Hematopoietic multipotent progenitor cell treated with erythropoietin and hydrocortisone succinate and interleukin-3 and kit ligand, for 4 days (in vitro differentiated cells): ENCODE measurements around the gene COMMD1.
"Not testable (repeated sequence)": the region's sequence is repeated elsewhere in the genome, so short reads cannot be mapped to it uniquely, and the experiment has no call there.

ENCODE experiments used
- DNase-seq: peaks from one replicate; pipeline ENCODE4 v3.0.0-alpha.2; 2015

Gene COMMD1

DNA sequence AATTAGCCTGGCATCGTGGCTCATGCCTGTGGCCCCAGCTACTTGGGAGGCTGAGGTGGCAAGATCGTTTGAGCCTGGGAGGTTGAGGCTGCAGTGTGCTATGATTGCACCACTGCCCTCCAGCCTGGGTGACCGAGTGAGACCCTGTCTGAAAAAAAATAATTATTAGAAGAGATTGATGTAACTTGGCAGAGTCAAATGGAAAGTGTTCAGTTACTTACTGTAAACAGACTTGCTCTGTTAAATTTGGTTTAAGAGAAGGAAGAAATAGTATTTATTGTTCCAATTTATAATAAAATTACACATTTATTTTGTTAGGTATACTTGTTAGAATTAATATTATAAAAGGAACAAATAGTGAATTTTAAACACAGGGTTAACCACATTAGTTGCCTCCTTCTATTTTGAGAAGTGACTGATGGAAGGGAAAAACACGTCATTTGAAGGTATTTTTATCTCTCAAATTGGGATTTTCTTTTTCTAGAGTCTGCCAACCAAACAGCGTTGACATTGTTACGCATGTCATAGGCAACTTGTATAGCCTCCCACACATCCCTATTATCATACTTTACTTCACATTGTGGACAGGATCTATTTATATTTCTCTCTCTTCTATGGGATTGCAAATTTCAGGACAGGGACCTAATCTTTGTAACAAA is 171.6 kb downstream of the COMMD1 start:
- no peak for DNase-seq

DNA sequence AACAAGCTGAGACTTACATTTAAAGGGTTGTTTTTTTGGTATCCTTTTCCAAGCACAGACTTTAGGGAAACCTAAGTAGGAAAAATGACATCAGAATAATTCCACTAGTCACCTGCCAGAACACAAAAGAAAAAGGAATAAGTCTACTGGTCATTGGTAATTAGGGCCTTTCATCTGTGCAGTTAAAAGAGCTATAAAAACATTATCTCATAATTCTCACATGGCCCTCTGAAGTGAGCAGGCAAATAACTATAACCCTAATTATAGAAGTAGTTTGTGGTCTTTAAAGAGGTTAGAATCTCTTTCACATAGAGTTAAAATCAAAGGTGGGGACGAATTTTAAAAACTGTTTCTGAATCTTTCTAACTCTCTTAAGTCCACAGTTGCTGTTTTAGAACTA is 179.3 kb downstream of the COMMD1 start:
- no peak for DNase-seq

DNA sequence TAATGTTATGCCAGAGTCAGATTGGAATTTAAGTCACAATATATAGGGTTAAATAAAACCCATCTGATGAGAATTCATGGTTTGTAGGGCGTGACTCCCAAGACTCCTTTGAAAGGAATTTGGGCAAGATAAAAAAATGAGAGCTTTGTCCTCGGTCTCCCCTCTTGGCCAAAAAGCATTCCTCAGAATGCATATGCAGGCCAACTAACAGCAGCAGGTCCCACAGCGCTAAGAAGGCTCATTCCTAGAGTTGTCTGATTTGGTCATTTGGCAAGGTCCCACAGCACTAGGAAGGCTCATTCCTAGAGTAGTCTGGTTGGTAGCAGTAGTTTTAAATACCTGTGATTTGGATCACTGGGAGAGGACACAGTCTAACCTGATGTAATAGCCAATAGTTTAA is 184.2 kb downstream of the COMMD1 start:
- no peak for DNase-seq

DNA sequence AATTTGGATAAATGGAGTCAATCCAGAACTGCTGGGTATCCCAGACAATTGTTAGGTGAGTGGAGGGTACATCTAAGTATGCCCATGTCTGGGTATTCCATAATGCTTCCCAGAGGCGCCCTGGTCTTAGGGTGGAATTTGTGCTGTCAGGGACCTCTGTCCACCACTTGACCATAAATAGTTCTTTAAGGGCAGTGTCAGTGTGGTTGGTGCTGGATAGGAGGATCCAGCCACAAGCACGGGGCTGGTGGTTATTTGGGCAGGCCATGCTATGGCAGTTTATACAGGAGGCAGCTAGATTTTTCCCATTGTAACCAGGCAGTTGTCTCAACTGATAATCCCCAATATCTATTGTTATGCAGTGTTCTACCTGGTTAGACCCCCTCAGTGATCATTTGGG is 186.0 kb downstream of the COMMD1 start:
- DNase-seq: no peak

DNA sequence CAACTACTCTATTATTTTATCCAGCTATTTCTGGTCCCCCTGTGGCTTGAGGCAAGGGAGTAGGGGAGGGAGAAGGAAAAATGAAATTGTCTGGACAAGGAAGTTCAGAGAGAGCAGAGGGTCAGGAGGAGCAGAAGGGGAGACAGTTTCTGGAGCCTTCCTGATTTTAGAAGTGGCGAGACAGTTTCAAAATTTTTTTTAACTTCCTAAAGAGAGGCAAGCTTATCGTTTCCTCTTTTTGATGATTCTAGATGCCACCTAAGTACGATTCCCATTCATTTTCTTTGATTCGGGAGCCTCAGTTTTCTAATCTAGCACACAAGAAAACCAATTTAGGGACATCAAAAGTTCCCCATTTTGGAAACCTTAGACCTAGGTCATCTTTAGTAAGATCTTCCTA is 193.6 kb downstream of the COMMD1 start:
- DNase-seq: peak; percentile 27

DNA sequence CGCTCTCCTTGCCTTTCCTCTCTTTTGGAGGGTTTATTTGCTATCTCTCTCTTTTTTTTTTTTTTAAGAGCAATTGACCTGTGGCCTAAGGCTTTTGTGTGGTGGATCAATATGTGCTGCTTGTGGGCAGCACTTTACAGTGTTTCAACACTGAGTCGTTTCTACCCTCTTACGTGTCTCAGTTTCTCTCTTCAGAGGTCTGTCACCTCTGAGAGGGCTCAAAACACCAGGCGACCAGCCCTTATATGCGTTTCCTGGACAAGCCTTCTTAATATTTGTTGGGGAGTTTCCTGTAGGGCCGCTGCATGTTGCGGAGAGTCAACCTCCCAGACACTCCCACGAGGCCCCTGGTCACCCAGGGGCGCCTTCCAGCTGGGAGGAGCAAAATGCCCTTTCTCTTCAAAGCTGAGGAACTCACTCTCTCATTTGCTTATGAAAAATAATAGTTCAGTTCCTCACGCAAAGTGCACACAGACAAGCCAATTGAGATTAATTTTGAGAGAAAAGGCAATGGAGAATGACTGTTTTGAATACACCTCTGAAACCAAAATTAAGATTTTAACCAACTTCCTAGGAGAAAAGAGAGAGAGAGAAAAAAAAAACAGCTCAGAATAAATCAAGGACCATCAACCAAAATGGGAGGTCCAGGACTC is 194.2 kb downstream of the COMMD1 start:
- no peak for DNase-seq

DNA sequence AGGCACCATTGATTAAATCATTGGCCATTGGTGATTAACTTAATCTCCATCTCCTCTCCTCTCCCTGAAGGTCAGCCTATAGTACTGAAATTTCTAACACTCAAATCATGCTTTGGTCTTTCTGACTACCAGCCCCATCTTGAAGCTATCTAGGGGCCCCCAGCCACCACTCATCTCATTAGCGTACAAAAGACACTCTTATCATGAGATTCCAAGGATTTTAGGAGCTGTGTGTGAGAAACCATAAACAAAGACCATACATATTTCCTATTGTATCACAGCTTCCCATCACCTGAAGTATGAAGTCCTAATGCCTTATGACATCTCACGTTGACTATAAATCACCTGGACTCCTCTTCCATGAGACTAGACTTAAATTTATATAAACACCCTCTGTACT is 196.4 kb downstream of the COMMD1 start:
- DNase-seq: no peak

DNA sequence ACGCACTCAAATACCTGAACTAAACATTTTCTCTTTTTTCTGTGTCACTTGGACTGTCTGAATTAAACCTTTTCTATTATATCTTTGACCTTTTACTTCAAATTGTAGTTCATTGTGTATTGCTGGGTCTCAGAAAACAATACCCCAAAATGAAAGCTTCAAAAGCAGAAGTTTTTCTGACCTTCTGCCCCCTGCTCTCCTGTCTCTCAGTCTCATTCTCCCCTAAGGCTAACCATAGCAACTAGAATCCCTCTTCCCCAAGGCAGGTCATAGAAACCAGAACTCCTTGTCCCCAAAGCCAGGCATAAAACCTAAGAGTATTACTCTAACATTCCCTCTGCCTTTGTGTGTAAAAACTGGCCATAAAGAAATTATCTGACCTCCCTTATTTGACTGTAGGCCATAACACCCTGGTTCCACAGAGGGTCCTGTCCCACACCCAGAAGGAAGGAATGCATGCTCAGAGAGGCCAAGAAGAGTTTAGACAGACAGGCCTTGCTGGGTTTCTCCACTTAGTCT is 197.0 kb downstream of the COMMD1 start:
- DNase-seq: no peak

DNA sequence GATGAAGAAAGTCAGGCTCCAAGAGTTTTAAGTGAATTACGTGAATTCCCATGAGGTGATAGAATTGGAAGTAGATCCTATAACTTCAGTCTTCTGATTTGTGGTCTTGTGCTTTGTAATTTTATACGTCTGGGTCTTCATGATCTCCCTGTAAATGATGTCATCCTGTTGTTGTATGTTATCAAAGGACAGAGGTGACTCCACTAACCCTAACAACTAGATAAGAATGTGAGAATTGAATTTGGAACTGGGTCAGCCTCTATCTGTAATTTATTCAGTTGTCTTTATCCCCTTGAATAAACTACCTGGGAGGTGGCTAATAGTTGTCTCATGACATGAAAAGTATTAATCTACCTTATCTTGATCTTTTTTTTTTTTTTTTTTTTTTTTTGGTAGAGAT is 204.1 kb downstream of the COMMD1 start:
- no peak for DNase-seq

DNA sequence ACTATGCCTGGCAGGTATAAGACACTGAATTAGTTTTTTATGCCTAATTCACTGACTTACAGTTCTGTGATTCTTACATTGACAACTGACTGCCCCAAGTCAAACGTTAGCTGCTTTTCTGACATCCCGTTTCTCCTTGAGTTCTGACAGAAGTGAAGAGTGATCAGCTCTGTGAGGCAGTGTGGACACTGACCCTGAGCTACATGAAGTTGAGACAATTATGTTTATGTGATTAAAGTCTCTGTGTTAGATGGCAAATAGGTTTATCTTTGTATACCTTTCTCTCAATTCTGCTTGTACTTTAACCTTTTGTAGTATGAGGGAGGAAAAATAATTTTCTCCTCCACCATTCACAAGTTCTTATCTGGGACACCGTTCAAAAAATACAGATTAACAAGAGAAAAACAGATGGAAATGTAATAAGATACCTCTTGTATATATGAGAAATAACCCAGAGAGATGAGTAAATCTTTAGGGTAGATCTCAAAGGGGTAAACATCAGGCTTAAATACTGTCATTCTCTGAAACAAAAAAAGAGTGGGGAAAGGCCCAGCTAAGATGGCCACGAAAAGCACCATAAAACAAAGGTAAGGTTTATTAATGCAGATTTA is 205.0 kb downstream of the COMMD1 start:
- no peak for DNase-seq

DNA sequence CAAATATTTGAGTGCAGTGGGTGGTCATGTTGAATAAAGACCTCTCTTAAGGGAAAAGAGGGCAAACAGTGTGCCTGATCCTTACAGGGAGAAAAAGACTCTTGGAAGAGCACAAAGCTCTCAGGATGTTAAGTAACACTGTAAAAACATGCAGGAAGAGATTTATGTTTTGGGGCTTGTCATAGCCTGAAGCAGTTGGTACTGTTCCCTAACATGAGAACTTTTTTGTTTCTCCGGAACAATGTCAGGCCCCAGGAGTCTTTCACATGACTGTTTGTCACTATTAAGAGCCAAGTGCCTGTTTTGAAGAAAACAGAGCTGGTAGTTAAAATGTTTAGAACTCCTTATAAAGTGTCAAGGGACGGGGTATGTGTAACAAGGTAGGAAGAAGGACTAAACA is 206.7 kb downstream of the COMMD1 start:
- no peak for DNase-seq

DNA sequence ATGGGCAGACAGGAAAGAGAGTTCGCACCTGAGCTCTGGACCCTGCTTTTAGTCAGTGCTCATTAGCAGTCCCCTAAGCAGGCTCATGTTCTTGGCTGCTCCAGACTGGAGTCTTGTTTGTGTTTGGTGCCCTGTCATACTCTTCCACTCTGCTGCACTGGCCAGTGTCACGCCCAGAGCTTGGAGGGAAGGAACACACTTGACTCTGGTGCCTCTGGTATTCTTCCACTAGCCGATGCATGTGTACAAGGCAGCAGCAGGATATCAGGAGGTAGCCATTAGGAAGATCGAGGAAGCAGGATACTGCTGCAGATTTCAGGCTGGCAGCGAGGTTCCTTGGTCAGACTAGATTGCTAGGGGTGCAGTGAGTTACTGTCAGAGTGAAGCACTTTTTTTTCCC is 209.1 kb downstream of the COMMD1 start:
- DNase-seq: no peak

DNA sequence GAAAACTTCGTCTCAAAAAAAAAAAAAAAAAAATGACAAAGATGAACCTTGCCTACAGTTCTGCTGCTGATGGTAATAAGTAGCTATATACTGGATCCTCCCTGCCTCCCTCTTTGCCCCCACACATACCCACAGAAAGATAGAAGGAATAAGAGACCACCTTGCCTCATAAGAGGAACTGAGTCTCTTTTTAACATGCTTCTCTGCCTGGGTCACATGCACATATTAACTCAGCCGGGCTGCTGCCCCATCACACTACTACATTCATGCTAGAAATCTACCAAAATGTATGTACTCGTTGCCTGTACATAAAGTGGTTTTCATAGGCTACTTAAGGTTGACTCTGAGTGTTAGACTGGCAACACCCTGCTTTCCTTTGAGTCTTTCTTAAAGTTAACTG is 211.5 kb downstream of the COMMD1 start:
- DNase-seq: no peak

DNA sequence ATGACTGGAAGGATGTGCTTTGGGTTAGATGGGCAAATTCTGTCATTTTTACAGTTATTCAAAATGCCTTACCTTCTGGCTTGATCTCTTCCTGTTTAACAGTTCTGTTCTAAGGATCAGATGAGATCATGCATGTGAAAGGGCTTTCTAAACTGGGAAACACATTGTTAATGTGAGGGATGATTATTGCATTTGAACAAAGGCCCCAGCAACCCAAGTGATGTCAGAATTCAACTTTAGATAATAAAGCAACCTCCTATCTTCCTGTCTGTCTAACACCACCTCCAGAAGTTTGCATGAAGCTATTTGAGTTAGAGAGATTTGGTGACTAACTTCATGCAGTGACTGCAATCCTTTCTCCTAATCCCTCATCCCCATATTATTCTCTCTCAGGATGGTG is 212.7 kb downstream of the COMMD1 start:
- peak; percentile 20 for DNase-seq

DNA sequence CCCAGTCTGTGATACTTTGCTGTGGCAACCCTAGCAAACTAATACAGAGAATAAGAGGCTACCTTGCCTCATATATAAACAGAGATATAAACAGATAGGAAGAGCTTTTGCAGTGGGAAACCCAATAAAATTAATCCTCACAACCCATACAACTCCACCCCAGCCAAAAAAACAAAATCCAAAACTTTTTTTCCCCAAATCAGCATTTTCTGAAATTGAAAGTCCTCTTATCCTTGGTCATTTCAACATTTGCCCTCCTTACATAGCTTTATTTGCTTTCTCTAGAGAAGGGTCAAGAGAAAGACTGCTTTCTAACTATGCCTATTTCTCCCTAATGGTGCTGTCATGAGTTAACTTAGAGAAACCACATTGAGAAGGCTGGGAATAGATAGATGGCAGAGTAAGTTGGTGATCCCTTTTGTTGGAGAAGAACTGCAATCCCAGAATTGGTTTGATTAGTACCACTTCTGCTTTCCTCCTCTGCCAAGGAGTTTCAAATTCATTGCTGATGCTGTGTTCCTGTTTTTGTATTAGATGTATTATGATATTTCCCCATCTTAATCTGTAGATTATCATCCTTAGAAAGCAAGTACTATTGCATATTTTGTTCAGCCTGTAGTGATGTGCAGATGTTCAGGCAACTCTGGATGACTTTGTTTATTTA is 214.0 kb downstream of the COMMD1 start:
- peak; percentile 34 for DNase-seq

DNA sequence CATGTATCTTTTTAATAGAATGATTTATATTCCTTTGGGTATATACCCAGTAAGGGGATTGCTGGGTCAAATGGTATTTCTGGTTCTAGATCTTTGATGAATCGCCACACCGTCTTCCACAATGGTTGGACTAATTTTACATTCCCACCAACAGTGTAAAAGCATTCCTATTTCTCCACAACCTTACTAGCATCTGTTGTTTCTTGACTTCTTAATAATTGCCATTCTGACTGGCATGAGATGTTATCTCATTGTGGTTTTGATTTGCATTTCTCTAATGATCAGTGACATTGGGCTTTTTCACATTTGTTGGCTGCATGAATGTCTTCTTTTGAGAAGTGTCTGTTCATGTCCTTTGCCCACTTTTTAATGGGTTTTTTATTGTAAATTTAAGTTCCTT is 220.8 kb downstream of the COMMD1 start:
- not testable (repeated sequence) for DNase-seq

DNA sequence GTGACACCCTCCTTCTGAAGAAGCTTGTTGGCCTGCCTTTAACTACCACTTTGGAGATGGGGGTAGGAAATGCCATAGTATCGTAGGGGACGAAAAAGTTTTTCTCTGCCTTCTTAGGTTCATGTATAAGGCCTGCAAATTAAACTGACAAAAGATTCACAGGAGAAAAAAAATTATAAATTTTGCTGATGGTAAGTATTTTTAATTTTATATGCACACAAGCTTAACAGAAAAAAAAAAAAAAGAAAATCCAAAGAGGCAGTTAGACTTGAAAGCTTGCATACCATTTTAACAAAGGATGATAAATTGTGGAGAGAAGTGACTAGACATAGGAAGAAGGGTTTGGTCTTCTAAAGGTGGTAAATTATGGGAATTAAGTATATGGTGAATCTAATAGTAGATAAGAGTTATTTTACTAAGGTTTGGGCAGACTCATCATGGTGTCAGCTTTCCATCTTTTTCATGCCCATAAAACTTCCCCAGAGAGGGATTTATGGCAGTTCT is 227.9 kb downstream of the COMMD1 start:
- no peak for DNase-seq

DNA sequence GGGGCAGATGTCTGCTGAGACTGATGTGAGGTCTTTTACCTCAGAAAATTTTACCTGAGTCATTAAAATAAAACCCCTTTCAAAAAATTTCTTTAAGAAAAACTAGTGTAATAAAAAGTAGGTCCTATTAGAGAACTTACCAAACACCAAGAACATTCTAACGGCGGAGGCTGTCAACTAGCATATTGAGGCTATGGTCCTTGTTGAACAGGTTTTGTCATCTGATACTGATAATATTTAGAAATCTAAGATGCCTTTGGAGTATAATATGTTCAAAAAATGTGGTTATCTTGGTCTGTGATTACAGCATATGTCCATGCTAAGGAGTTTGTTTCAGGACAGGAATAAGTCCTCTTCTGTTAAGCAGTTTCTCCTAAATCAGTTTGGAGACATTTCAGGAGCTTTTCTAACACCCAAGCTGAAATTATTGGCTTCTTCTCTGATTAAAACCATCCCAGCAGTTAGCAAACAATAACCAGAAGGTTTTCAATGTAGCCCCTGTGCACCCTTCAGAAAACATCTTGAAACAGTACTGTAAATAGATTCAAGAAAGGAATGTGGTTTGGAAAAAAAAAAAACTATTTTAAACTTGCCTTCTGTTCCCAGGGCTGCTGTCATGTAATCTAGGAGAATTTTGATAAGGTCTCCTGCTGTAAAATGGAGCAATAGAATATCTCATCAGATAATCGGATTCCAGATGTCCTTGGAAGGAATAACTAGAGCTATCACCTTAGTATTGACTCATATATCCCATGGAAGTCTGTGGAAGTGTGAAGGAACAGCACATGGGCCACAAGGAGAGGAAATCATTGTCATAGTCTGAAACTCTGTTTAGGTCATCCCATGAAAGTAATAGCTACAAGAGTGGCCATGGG is 231.7 kb downstream of the COMMD1 start:
- no peak for DNase-seq

DNA sequence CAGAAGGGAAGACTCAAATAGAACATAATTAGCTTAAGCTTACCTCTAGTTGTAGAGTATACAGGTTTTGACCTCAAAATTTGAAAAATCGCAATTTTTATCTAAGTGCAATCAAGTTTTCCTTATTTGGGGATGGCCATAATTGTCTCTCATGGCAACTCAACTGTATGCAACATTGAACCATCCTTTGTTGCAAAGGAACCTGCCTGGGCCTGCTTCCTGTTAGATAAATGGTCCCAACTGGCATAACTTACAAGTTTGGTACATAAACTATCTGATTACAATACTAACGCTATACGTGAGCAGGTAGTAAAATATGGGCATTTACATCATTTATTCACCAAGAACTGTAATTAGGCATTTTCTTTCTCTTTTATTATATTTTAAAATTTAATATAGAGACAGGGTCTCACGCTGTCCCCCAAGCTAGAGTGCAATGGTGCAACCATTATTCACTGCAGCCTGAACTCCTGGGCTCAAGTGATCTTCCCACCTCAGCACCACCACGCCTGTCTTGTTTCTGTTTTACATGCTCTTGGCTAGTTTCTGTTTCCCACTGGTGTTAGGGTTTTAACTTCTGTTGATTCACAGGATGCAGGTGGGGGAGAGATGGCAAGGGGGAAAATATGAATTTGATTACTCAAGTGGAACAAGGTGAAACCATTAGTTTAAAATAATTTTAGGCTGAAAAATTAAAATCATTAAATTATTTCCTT is 235.1 kb downstream of the COMMD1 start:
- DNase-seq: peak; percentile 65

DNA sequence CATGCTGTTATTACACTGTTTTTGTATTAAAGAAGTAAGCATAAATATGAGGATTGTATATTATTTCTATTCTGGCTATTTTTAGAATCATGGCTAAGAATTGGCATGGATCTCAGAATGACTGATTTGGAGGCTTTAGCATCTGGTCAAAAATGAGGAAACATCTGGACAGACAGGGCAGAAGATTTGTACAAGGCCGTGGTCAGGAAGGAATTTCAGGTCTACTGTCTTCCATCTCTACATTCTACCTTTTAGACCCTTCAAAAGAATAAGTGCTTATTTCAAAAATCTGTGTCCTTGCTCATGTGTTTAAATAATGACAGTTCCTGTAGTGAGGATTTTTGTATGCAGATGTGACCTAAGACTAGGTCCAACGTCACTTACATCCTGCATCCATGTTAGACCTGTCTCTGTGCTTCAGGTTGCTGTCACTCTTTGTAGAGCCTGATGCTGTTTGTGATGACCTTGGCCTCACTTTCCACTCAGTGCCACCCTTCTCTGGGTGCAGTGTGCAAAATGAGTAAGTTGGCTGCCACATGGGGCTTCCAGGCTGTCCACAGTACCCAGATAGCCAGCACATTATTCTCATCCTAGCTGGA is 235.8 kb downstream of the COMMD1 start:
- peak; percentile 42 for DNase-seq

DNA sequence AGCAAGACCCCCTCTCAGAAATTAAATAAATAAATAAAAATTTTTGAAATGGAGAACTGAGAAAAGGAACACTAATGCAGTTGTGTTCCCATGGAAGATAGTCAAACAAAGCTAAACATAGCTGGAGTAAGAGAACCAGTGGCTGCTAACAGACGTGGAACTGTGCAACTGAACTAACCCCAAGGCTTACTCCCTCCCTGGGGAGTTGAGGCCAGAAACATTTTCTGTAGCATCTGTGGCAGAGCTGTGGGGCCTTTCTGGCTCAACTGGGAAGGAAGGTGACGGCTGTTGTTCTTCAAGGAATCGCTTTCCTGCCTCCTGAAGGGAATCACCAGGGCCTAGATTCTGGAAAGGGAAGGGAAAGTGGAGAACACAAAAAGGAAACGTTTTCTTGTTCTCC is 236.6 kb downstream of the COMMD1 start:
- no peak for DNase-seq
